Measurements from ENCODE around the gene CLASP2.
"Not testable (repeated sequence)": the region's sequence is repeated elsewhere in the genome, so short reads cannot be mapped to it uniquely, and the experiment has no call there.

Gene CLASP2

GRCh38 chr3:33717866-33718594 is at the start of gene CLASP2:
Gene CLASP2, minus strand, starts transcription at chr3:33718254. Its CDS starts 252 bp downstream, at chr3:33718002.
- peak; percentile 74 for DNase-seq

GRCh38 chr3:33758864-33759263 is 40.8 kb upstream of the CLASP2 start:
- DNase-seq: no peak

- no peak for DNase-seq
Measured at GRCh38 chr3:33758281-33758680, 40.2 kb upstream of the CLASP2 start.

DNA sequence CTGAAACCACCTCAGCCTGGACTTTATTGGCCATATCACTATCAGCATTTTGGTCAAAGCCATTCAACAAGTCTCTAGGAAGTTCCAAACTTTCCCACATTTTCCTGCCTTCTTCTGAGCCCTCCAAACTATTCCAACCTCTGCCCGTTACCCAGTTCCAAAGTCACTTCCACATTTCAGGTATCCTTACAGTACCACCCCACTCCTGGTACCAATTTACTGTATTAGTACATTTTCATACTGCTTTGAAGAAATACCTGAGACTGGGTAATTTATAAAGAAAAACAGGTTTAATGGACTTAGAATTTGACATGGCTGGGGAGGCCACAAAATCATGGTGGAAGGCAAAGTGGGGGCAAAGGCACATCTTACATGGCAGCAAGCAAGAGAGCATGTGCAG is 36.3 kb upstream of the CLASP2 start:
- not testable (repeated sequence) for DNase-seq

DNA sequence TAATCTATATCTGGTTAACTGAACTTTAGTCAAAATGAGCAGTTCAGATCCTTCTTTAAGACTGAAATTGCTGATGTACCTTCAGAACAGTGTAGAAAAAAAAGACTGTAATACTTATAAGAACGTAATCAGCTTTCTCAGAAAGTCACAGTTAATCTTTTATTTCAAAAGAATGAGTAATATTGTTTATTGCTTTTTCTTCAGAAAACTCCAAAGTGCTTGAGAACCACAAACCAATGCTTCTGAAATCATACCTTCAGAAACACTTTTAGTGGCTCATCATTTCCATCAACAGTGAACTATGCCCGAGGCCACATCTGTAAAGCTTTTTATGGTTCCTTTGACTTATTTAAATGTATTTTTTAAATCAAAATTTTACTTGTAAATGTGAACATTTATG is 33.3 kb upstream of the CLASP2 start:
- DNase-seq: no peak

- DNase-seq: peak; percentile 54
Measured at GRCh38 chr3:33750211-33750548, 32.1 kb upstream of the CLASP2 start.

DNA sequence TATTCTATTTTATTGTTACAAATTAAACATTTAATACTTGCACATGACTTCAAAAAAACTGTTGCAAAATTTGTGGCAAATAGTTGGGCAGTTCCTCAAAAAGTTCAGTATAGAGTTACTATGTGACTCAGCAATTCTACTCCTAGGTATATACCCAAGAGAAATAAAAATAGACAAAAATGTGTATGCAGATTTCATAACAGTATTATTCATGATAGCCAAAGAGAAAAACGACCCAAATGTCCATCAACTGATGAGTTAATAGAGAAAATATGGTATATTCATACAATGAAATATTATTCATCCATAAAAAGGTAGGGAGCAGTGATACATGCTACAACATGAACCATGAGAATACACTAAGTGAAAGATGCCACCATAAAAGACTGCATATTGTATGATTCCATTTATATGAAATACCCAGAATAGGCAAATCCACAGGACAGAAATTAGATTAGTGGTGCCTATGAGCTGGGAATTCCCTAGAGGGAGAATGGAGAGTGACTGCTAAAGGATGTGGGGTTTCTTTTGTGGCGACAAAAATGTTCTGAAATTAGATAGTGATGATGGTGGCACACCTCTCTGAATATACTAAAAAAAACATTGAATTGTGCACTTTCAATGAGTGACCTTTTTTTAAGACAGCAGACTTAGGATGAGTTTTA is 31.6 kb upstream of the CLASP2 start:
- DNase-seq: peak; percentile 91

DNA sequence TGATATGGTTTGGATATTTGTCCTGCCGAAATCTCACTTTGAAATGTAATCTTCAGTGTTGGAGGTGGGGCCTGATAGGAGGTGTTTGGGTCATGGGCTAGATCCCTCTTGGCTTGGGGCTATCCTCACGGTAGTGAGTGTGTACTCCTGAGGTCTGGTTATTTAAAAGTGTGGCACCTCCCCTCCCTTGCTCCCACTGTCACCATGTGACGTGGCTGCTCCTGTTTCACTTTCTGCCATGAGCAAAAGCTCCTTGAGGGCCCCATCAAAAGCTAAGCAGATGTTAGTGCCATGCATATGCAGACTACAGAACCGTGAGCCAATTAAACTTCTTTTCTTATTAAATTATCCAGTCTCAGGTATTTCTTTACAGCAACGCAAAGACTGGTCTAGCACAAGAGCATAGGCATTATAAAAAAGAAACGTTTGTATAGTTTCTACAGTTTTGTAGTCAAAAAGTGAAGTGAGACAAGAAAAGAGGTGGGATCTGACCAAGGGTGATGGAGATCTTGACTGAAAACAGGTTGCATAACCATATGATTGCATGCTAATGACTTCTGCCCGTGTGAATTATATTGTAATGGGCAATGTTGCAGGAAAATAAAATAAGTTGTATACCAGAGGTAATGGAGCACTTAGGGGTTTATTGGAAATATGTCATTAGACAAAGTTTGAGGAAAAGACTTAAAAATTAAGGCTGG is 28.5 kb upstream of the CLASP2 start:
- DNase-seq: peak; percentile 79

GRCh38 chr3:33737146-33737545 is 19.1 kb upstream of the CLASP2 start:
- DNase-seq: no peak

DNA sequence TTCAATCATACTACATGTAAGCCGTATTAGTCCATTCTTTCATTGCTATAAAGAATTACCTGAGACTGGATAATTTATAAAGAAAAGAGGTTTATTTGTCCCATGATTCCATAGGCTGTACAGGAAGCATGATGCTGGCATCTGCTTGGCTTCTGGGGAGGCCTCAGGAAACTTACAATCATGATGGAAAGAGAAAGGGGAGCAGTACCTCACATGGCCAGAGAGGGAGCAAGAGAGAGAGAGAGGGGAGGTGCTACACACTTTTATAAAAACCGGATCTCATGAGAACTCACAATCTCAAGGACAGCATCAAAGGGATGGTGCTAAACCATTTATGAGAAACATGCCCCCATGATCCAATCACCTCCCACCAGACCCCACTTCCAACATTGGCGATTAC is 14.3 kb upstream of the CLASP2 start:
- peak; percentile 3 for DNase-seq

DNA sequence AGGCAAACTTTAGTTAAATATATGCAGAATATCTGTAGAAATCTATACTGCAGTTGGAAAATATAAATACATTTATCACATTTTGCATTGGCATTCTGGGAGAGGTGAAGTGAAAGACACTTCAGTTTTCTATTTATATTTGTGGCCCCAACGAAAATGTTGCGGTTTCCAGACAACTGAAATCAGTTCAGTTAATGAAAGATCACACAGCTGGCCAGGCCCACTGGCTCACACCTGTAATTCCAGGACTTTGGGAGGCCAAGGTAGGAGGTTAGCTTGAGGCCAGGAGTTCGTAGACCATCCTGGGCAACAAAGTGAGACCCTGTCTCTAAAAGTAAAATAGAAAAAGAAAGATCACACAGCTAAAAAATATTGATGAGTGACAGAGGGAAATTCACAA is 11.9 kb upstream of the CLASP2 start:
- DNase-seq: peak; percentile 44

DNA sequence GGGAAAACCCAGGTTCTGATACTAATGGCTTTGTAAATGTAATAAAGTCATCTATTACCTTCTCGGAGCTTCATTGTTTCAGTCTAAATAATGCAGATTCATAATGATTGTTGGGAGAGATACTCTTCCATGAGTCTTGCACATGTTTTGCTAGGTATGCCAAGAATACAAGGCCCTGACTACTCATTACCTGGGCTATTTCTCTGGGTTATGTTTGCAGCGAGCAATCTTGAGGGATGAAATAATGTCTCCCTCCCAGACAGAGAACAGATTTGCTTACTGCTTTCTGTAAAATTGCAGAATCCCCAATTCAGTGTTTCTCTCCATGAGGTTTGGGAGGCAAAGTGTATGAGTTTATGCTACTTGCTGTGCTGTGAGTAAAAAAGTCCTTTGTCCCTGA is 6.2 kb upstream of the CLASP2 start:
- DNase-seq: no peak

DNA sequence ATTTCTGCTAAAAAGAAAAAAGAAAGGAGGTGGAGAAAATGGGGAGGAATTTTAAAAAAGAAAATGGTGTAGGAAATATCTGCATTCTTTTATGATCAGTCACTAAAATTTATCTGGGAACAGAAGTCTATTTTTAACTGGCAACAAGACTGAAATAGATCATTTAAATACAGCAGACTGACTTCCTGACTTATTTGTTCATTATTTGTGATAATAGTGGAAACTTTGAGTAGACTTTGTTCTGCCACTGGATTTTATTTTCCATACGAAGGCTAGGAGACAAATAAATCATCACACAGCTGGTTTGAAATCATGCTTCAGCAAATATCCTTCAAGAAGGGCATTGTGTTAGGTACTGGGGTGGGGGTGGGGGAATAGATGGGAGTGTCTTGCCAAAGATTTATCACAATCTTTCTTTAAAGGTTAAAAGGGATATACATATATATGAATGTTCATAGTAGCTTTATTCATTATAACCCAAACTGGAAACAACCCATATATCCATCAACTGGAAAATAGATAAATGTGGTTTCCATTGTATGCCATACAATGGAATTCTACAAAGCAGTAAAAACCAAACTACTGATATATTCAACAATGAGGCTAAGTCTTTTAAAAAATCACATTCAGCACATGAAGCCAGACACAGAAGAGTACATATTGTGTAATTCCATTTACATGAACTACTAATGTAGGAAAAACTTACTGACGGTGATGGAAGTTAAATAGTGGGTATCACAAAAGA is 4.7 kb upstream of the CLASP2 start:
- DNase-seq: no peak

DNA sequence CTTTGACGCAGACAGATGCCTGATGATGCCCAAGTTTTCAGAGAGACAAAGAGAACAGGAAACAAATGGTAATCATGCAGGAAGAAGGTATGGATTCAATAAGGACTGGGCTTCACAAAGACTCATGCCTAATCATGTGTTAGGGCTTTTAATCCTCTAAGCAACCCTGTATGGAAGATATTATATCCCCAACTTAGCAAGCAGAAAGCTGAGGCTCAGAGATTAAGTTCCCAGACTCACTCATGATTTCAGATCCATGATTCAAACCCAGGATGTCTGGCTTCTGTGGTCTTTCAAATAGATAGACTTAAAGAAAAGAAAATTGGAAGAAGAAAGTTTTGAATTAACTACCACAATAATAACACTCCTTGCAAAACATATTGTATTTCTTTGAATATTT is 4.1 kb upstream of the CLASP2 start:
- DNase-seq: no peak

GRCh38 chr3:33718595-33718907 is 497 bp upstream of the CLASP2 start:
- DNase-seq: no peak

GRCh38 chr3:33717616-33717865 is 513 bp downstream of the CLASP2 start:
- DNase-seq: peak; percentile 36

- no peak for DNase-seq
Measured at GRCh38 chr3:33716227-33716626, 1.8 kb downstream of the CLASP2 start.

DNA sequence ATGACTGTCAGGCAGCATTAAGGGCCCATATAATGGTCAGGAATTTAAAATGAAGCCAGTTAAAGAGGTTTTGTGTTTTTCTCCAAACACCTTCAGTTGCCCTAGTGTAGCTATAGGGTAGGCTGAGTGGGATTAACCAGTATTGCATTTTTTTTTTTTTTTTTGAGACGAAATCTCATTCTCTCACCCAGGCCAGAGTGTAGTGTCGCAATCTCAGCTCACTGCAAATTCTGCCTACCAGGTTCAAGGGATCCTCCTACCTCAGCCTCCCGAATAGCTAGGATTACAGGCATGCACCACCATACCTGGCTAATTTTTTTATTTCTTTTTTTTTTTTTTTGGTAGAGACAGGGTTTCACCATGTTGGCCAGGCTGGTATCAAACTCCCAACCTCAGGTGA is 7.0 kb downstream of the CLASP2 start:
- no peak for DNase-seq

DNA sequence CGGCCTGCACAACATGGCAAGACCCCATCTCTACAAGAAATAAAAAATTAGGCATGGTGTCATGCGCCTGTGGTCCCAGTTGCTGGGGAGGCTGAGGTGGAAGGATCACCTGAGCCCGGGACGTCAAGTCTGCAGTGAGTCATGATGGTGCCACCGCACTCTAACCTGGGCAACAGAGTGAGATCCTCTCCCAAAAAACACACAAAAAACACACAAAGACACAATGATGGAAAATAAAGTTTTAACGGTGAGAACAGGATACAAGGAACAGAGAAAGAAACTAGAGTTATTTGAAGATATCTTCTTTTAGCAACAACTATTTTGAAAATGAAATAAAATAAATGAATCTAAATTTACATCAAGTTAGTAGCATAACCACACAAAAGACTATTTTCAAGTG is 12.0 kb downstream of the CLASP2 start:
- no peak for DNase-seq

- no peak for DNase-seq
Measured at GRCh38 chr3:33704891-33705290, 13.2 kb downstream of the CLASP2 start.

GRCh38 chr3:33699275-33699674 is 18.8 kb downstream of the CLASP2 start:
- DNase-seq: no peak

- DNase-seq: no peak
Measured at GRCh38 chr3:33694944-33695343, 23.1 kb downstream of the CLASP2 start.

- DNase-seq: no peak
Measured at GRCh38 chr3:33690341-33690740, 27.7 kb downstream of the CLASP2 start.

GRCh38 chr3:33687406-33688010 is 30.5 kb downstream of the CLASP2 start:
- DNase-seq: no peak
